IMR-90 (cell line): Measurements from ENCODE around the gene TBCD. TPM values are rescaled to one million over a fixed set of nuclear protein-coding genes. Genes with fewer than 3 reads are reported as not detected.

ENCODE experiments used
- ATAC-seq: fragments of 200-7000 bp; cut with Tn5 transposase; 2 replicates; pipeline ENCODE4 v1.9.1; 2020; ENCODE audit warnings: low read depth, mild to moderate bottlenecking, moderate library complexity
- BruUV-seq: library from RNA; stranded (reverse); fragments of 400-500 nt; replicated peaks from 2 replicates; lab custom pipeline; 2021; lab: Mats Ljungman, UMichigan
- CTCF ChIA-PET: fragments of 300-600 bp; formaldehyde crosslinking; extraction: SDS; loops from one replicate; lab custom pipeline; 2021; ENCODE audit warnings: antibody characterized with exemption; lab: Yijun Ruan, JAX
- POLR2A ChIA-PET: fragments of 300-600 bp; sonication (Branson Sonifier 250); formaldehyde crosslinking; loops from one replicate; lab custom pipeline; 2022; ENCODE audit warnings: antibody characterized with exemption; ENCODE audit not compliant: unreplicated experiment; lab: Charles Lee
- DNase-seq: peaks from one replicate; pipeline ENCODE4 v3.0.0; 2013
- H2AFZ ChIP-seq: replicated peaks from 2 replicates; pipeline ENCODE3; 2013; ENCODE audit warnings: low read length, mild to moderate bottlenecking; ENCODE audit not compliant: poor library complexity
- H2AK5ac ChIP-seq: 2 replicates; pipeline ENCODE4 v1.6.1; 2013; ENCODE audit warnings: low read depth, low read length, inconsistent platforms
- H2AK9ac ChIP-seq: replicated peaks from 2 replicates; pipeline ENCODE3; 2013; ENCODE audit warnings: mild to moderate bottlenecking, low read depth, low read length, moderate library complexity; ENCODE audit not compliant: poor library complexity
- H2BK120ac ChIP-seq: 2 replicates; pipeline ENCODE4 v1.6.1; 2013; ENCODE audit warnings: low read depth, low read length, inconsistent platforms
- H2BK15ac ChIP-seq: 3 replicates; pipeline ENCODE4 v1.6.1; 2013; ENCODE audit warnings: low read depth, low read length, inconsistent platforms
- H2BK20ac ChIP-seq: 2 replicates; pipeline ENCODE4 v1.6.1; 2013; ENCODE audit warnings: low read depth, mild to moderate bottlenecking, inconsistent platforms, low read length, moderate library complexity
- H2BK5ac ChIP-seq: 2 replicates; pipeline ENCODE4 v1.6.1; 2013; ENCODE audit warnings: mild to moderate bottlenecking, low read depth, low read length, inconsistent platforms; ENCODE audit not compliant: poor library complexity, severe bottlenecking
- H3K14ac ChIP-seq: replicated peaks from 2 replicates; pipeline ENCODE4 v1.6.1; 2013; ENCODE audit warnings: low read depth, low read length, inconsistent platforms
- H3K18ac ChIP-seq: 2 replicates; pipeline ENCODE4 v1.6.1; 2013; ENCODE audit warnings: low read depth, low read length, control low read depth
- H3K23ac ChIP-seq: 2 replicates; pipeline ENCODE4 v1.6.1; 2013; ENCODE audit warnings: low read depth, low read length, inconsistent platforms
- H3K27ac ChIP-seq: 2 replicates; pipeline ENCODE4 v1.5.1; 2013; ENCODE audit warnings: mild to moderate bottlenecking, control low read depth, low read length; ENCODE audit not compliant: insufficient read depth
- H3K27me3 ChIP-seq: 2 replicates; pipeline ENCODE4 v1.6.1; 2013; ENCODE audit warnings: low read length; ENCODE audit not compliant: control insufficient read depth, insufficient read depth
- H3K36me3 ChIP-seq: 2 replicates; pipeline ENCODE4 v1.6.1; 2013; ENCODE audit warnings: low read length, mixed read lengths; ENCODE audit not compliant: control insufficient read depth, insufficient read depth
- H3K4ac ChIP-seq: 2 replicates; pipeline ENCODE4 v1.6.1; 2013; ENCODE audit warnings: low read depth, low read length, inconsistent platforms
- H3K4me1 ChIP-seq: 2 replicates; pipeline ENCODE4 v1.6.1; 2013; ENCODE audit warnings: low read length, mixed read lengths; ENCODE audit not compliant: control insufficient read depth, insufficient read depth
- H3K4me2 ChIP-seq: 2 replicates; pipeline ENCODE4 v1.6.1; 2013; ENCODE audit warnings: low read depth, mild to moderate bottlenecking, control low read depth, low read length, moderate library complexity
- H3K4me3 ChIP-seq: 2 replicates; pipeline ENCODE4 v1.5.1; 2013; ENCODE audit warnings: low read depth, mild to moderate bottlenecking, control low read depth, low read length, moderate library complexity; ENCODE audit not compliant: insufficient read depth
- H3K56ac ChIP-seq: 2 replicates; pipeline ENCODE4 v1.6.1; 2013; ENCODE audit warnings: low read length, inconsistent platforms; ENCODE audit not compliant: insufficient read depth; ENCODE audit errors: extremely low read depth
- H3K79me1 ChIP-seq, 2 experiments: 2 replicates each; pipeline ENCODE4 v1.6.1; 2013; ENCODE audit warnings: low read length in 2 of 2, inconsistent platforms in 1 of 2, low read depth in 1 of 2
- H3K9ac ChIP-seq: 2 replicates; pipeline ENCODE4 v1.6.1; 2013; ENCODE audit warnings: low read depth, low read length, control low read depth
- H3K9me1 ChIP-seq: 2 replicates; pipeline ENCODE4 v1.6.1; 2013; ENCODE audit warnings: low read length, inconsistent platforms; ENCODE audit not compliant: insufficient read depth
- H3K9me3 ChIP-seq: 2 replicates; pipeline ENCODE4 v1.6.1; 2013; ENCODE audit warnings: low read length; ENCODE audit not compliant: control insufficient read depth, insufficient read depth
- H4K20me1 ChIP-seq: 2 replicates; pipeline ENCODE4 v1.6.1; 2013; ENCODE audit warnings: low read length, inconsistent platforms; ENCODE audit not compliant: insufficient read depth
- H4K5ac ChIP-seq: 2 replicates; pipeline ENCODE4 v1.6.1; 2013; ENCODE audit warnings: mild to moderate bottlenecking, low read depth, low read length, control low read depth
- H4K8ac ChIP-seq, 2 experiments: 2 replicates each; pipeline ENCODE4 v1.6.1; 2013; ENCODE audit warnings: low read depth in 2 of 2, low read length in 2 of 2, control low read depth in 1 of 2, inconsistent platforms in 1 of 2
- H4K91ac ChIP-seq: 2 replicates; pipeline ENCODE4 v1.6.1; 2013; ENCODE audit warnings: low read depth, low read length, inconsistent platforms; ENCODE audit not compliant: insufficient read depth
- BHLHE40 ChIP-seq: fragments of 150-350 bp; IDR thresholded peaks from 2 replicates; pipeline ENCODE4 v1.6.1; 2016; ENCODE audit warnings: mild to moderate bottlenecking, low read depth, low read length
- ELK1 ChIP-seq: fragments of 150-350 bp; IDR thresholded peaks from 2 replicates; pipeline ENCODE4 v1.6.1; 2016; ENCODE audit warnings: low read depth, mild to moderate bottlenecking, low read length, moderate library complexity, borderline replicate concordance
- WGBS, 2 experiments: methylation state at CpG; one replicate each; pipeline versions ENCODE4 v1.1.5 to v1.1.7; 2013; ENCODE audit warnings: missing lambda C conversion rate in 2 of 2; ENCODE audit not compliant: insufficient read length in 1 of 2; ENCODE audit errors: extremely low coverage in 2 of 2; 5-methylcytosine and 5-hydroxymethylcytosine counted together
- dilution Hi-C: fragments of 300-500 bp; cut with HindIII; formaldehyde crosslinking; loops from one replicate; pipeline ENCODE4 v1.14.3; 2018; ENCODE audit warnings: low sequenced_read_pairs; ENCODE audit not compliant: unreplicated experiment
- in situ Hi-C: fragments of 300-500 bp; cut with MboI; formaldehyde crosslinking; loops from 3 replicates; pipeline ENCODE4 v1.14.3; 2019; ENCODE audit warnings: low sequenced_read_pairs, inconsistent platforms, mixed read lengths
- intact Hi-C: fragments of 100-400 bp; cut with micrococcal nuclease; formaldehyde crosslinking; loops from 2 replicates; pipeline ENCODE4 v1.10.0; 2022
- polyA plus RNA-seq, 3 experiments: library from polyadenylated mRNA; depleted of rRNA; stranded (reverse); fragments of >200 nt; gene quantifications; 2 replicates each; pipeline ENCODE4 v1.2.3, GENCODE V29; 2012; ENCODE audit warnings: low replicate concordance in 1 of 3
- total RNA-seq: library from RNA; depleted of rRNA; stranded (reverse); fragments of >200 nt; gene quantifications from 2 replicates; pipeline ENCODE4 v1.2.3, GENCODE V29; 2012

Gene TBCD
- total and polyA plus RNA-seq, 2 of the 4 experiments (the other 2 are of a cell fraction), result 21.9 to 54.5 TPM

- Histone ChIP-seq H3K27me3 (no peaks in the 10 kb centered on the region), H2AK5ac (no peak overlapping the region), H3K9ac (no peak overlapping the region; the same call in 1 of the 2 replicates), H2BK120ac (no peak overlapping the region), H3K9me3 (no peaks in the 10 kb centered on the region), H3K4me2 (no peak overlapping the region), H3K9me1 (0 out of 2 replicates have a peak, but pooled peaks cover 3% of the 10 kb centered on the region), H3K27ac (no peak overlapping the region), H4K8ac (peak overlapping the region in 1 of 2 experiments; percentile 53; a peak in 1 of 4 replicates), H3K23ac (no peak overlapping the region), H3K56ac (no peak overlapping the region), H3K4me3 (no peak overlapping the region), H2BK15ac (no peak overlapping the region), H3K18ac (no peak overlapping the region), H4K20me1 (no peaks in the 10 kb centered on the region), H2AFZ (no peak overlapping the region), H4K91ac (no peak overlapping the region), H2BK20ac (no peak overlapping the region), H2BK5ac (no peak overlapping the region), H3K79me1 (peaks cover 9 to 34% of the 10 kb centered on the region in 2 experiments; a peak in 3 of 4 replicates), H3K4me1 (peaks cover 3% of the 10 kb centered on the region; the same call in 1 of the 2 replicates), H4K5ac (no peak overlapping the region), H3K4ac (no peak overlapping the region), H2AK9ac (no peak overlapping the region), H3K14ac (0 out of 2 replicates have a peak overlapping the region, but pooled peaks have one; percentile 19), H3K36me3 (peaks cover 4% of the 10 kb centered on the region)
- 96% methylated on average over 5 of the region's 18 CpGs; no CpG with 5 or more reads in 1 of the 2 experiments for WGBS, 2 experiments
- intact Hi-C loops, result loop anchor here (1.0 to 5.0 kb wide), 2 partner anchors 37 to 94 kb away; no protein-coding TSS in a partner anchor
- dilution Hi-C loops, result no loop called here
- POLR2A ChIA-PET, result no interaction called here
- BruUV-seq, result no TSS peak
- in situ Hi-C loops, result no loop called here
- ATAC-seq, result no peak; the same call in 1 of the 2 replicates
- CTCF ChIA-PET, result interaction anchor here (0.9 to 2.0 kb wide), 3 partner anchors 9 to 326 kb away, joined by 3 to 6 read pairs (median 3); no protein-coding TSS in a partner anchor
- peak; percentile 73; the same call in 1 of the 2 replicates for TF ChIP-seq BHLHE40
- TF ChIP-seq ELK1, result no peak
- peak; percentile 57 for DNase-seq
Observed at GRCh38 chr17:82876149-82876548, 124.3 kb downstream of the TBCD start.
